Common myeloid progenitor, CD34-positive (primary cell): Measurements from ENCODE around the gene CUX1.

Experiments used
- CTCF ChIA-PET: fragments of 350-600 bp; sonication (Branson Sonifier 250); formaldehyde crosslinking; loops from one replicate; lab custom pipeline; 2021; ENCODE audit warnings: antibody characterized with exemption; lab: Charles Lee
- POLR2A ChIA-PET: fragments of 350-600 bp; sonication (Branson Sonifier 250); formaldehyde crosslinking; loops from one replicate; lab custom pipeline; 2021; ENCODE audit warnings: antibody characterized with exemption; lab: Charles Lee
- DNase-seq, 3 donors: peaks; one replicate each; pipeline versions ENCODE4 v3.0.0 to v3.0.0-alpha.2; 2013
- H3K27ac ChIP-seq, 2 experiments: 1 replicate in 1 of 2; 2 replicates in 1 of 2; pipeline ENCODE4 v1.7.0; 2013; ENCODE audit warnings: inconsistent platforms in 2 of 2, low read length in 2 of 2, mild to moderate bottlenecking in 2 of 2, low read depth in 1 of 2, moderate library complexity in 1 of 2; ENCODE audit not compliant: severe bottlenecking in 2 of 2, insufficient read depth in 1 of 2, poor library complexity in 1 of 2
- H3K27me3 ChIP-seq, 5 experiments: replicated peaks in 2 of 5; 1 replicate in 3 of 5; 2 replicates in 2 of 5; pipeline versions ENCODE4 v1.6.1 to v1.7.0; 2013; ENCODE audit warnings: low read length in 4 of 5, mild to moderate bottlenecking in 2 of 5, moderate library complexity in 2 of 5, inconsistent platforms in 1 of 5; ENCODE audit not compliant: insufficient read depth in 5 of 5, control insufficient read depth in 4 of 5
- H3K36me3 ChIP-seq, 4 experiments: 1 replicate in 2 of 4; 2 replicates in 2 of 4; pipeline versions ENCODE4 v1.6.1 to v1.7.0; 2013; ENCODE audit warnings: low read length in 3 of 4, control low read depth in 1 of 4, mild to moderate bottlenecking in 1 of 4; ENCODE audit not compliant: control insufficient read depth in 4 of 4, insufficient read depth in 4 of 4
- H3K4me1 ChIP-seq, 4 experiments: 1 replicate in 3 of 4; 2 replicates in 1 of 4; pipeline versions ENCODE4 v1.6.1 to v1.7.1; 2013; ENCODE audit warnings: low read length in 3 of 4, mild to moderate bottlenecking in 3 of 4, control low read depth in 1 of 4, inconsistent platforms in 1 of 4, moderate library complexity in 1 of 4; ENCODE audit not compliant: control insufficient read depth in 4 of 4, insufficient read depth in 4 of 4; ENCODE audit errors: control extremely low read depth in 1 of 4
- H3K4me3 ChIP-seq, 7 experiments: 1 replicate in 4 of 7; 2 replicates in 3 of 7; pipeline versions ENCODE4 v1.5.1 to v1.7.0; 2013; ENCODE audit warnings: mild to moderate bottlenecking in 7 of 7, low read length in 6 of 7, moderate library complexity in 6 of 7, inconsistent platforms in 2 of 7, low read depth in 2 of 7, control low read depth in 1 of 7; ENCODE audit not compliant: insufficient read depth in 4 of 7, control insufficient read depth in 1 of 7; ENCODE audit errors: extremely low read depth in 1 of 7
- H3K9me3 ChIP-seq, 5 experiments: 1 replicate in 4 of 5; 2 replicates in 1 of 5; pipeline versions ENCODE4 v1.6.1 to v1.7.1; 2013; ENCODE audit warnings: low read length in 4 of 5, mild to moderate bottlenecking in 2 of 5, inconsistent platforms in 1 of 5, low read depth in 1 of 5, moderate library complexity in 1 of 5; ENCODE audit not compliant: control insufficient read depth in 4 of 5, insufficient read depth in 2 of 5; ENCODE audit errors: control extremely low read depth in 1 of 5
- WGBS: methylation state at CpG from one replicate; pipeline ENCODE4 v1.1.5; 2013; ENCODE audit not compliant: insufficient coverage; 5-methylcytosine and 5-hydroxymethylcytosine counted together

Gene CUX1

GRCh38 chr7:101989101-101989500 is 171.7 kb downstream of the CUX1 start:
- CTCF ChIA-PET: no interaction called here
- POLR2A ChIA-PET: no interaction called here
- WGBS: 95% methylated on average over 20 of the region's 20 CpGs
- peaks cover 0 to 23% (median 13%) of the 10 kb centered on the region in 4 experiments for H3K4me1 ChIP-seq
- no peak for DNase-seq
- H3K9me3 ChIP-seq: no peaks in the 10 kb centered on the region
- H3K27ac ChIP-seq: no peak overlapping the region
- H3K36me3 ChIP-seq: peaks cover 0 to 9% (median 8%) of the 10 kb centered on the region in 4 experiments
- H3K27me3 ChIP-seq: no peaks in the 10 kb centered on the region
- H3K4me3 ChIP-seq: no peak overlapping the region

- H3K27ac ChIP-seq: peak overlapping the region in 1 of 2 experiments; percentile 59
- POLR2A ChIA-PET: interaction anchor here (0.5 to 0.7 kb wide), 2 partner anchors 20 to 249 kb away, joined by 3 read pairs; no protein-coding TSS in a partner anchor
- H3K4me1 ChIP-seq: peaks cover 0 to 36% (median 23%) of the 10 kb centered on the region in 4 experiments
- no peaks in the 10 kb centered on the region for H3K9me3 ChIP-seq
- H3K27me3 ChIP-seq: no peaks in the 10 kb centered on the region
- 67% methylated on average over 10 of the region's 17 CpGs for WGBS
- CTCF ChIA-PET: interaction anchor here (1.3 to 1.6 kb wide), 2 partner anchors 11 to 29 kb away, joined by 3 to 4 read pairs; no protein-coding TSS in a partner anchor
- H3K36me3 ChIP-seq: peaks cover 0 to 9% (median 8%) of the 10 kb centered on the region in 4 experiments
- H3K4me3 ChIP-seq: no peak overlapping the region
- peak in 2 of 3 donors; percentile 76 to 80 for DNase-seq
Observed at GRCh38 chr7:101990811-101991418, 173.5 kb downstream of the CUX1 start.

- Histone ChIP-seq H3K4me1 (peaks cover 0 to 43% (median 30%) of the 10 kb centered on the region in 4 experiments), H3K9me3 (no peaks in the 10 kb centered on the region), H3K27ac (no peak overlapping the region), H3K27me3 (no peaks in the 10 kb centered on the region), H3K36me3 (peaks cover 0 to 7% (median 7%) of the 10 kb centered on the region in 4 experiments), H3K4me3 (no peak overlapping the region)
- POLR2A ChIA-PET: interaction anchor here (0.7 kb wide), 1 partner anchor 19 kb away, joined by 3 read pairs; no protein-coding TSS in a partner anchor
- DNase-seq: no peak
- CTCF ChIA-PET: interaction anchor here (1.3 to 1.6 kb wide), 2 partner anchors 10 to 28 kb away, joined by 3 to 4 read pairs; no protein-coding TSS in a partner anchor
- WGBS: 100% methylated on average over 2 of the region's 3 CpGs
Observed at GRCh38 chr7:101991860-101992259, 174.4 kb downstream of the CUX1 start.

- 89% methylated on average over 5 of the region's 8 CpGs for WGBS
- ChIA-PET POLR2A (no interaction called here), CTCF (interaction anchor here (1.7 kb wide), 1 partner anchor 42 kb away, joined by 3 read pairs; no protein-coding TSS in a partner anchor)
- peaks cover 0 to 7% (median 2%) of the 10 kb centered on the region in 4 experiments for H3K36me3 ChIP-seq
- H3K4me1 ChIP-seq: peaks cover 0 to 54% (median 36%) of the 10 kb centered on the region in 4 experiments
- H3K27me3 ChIP-seq: no peaks in the 10 kb centered on the region
- H3K27ac ChIP-seq: no peak overlapping the region
- H3K4me3 ChIP-seq: no peak overlapping the region
- H3K9me3 ChIP-seq: no peaks in the 10 kb centered on the region
- no peak for DNase-seq
Observed at GRCh38 chr7:101993311-101993710, 175.9 kb downstream of the CUX1 start.

GRCh38 chr7:101995121-101995520 is 177.7 kb downstream of the CUX1 start:
- WGBS: 5% methylated on average over 4 of the region's 5 CpGs
- CTCF ChIA-PET: no interaction called here
- peak; percentile 39 to 81 (median 70) for DNase-seq

GRCh38 chr7:101996131-101996691 is 178.8 kb downstream of the CUX1 start:
- peaks cover 0 to 57% (median 39%) of the 10 kb centered on the region in 4 experiments for H3K4me1 ChIP-seq
- no peak overlapping the region for H3K27ac ChIP-seq
- H3K27me3 ChIP-seq: no peaks in the 10 kb centered on the region
- ChIA-PET CTCF (interaction anchor here (0.7 kb wide), 1 partner anchor 155 kb away, joined by 3 read pairs; no protein-coding TSS in a partner anchor), POLR2A (no interaction called here)
- peak in 2 of 3 donors; percentile 34 to 42 for DNase-seq
- no peak overlapping the region for H3K4me3 ChIP-seq
- no peaks in the 10 kb centered on the region for H3K9me3 ChIP-seq
- peaks cover 0 to 5% (median 0%) of the 10 kb centered on the region in 4 experiments for H3K36me3 ChIP-seq
- WGBS: 76% methylated on average over 9 of the region's 10 CpGs

More at GRCh38 chr7:101995121-101995520, 177.7 kb downstream of the CUX1 start:
- H3K4me1 ChIP-seq: peaks cover 0 to 63% (median 44%) of the 10 kb centered on the region in 4 experiments
- H3K27ac ChIP-seq: peak overlapping the region; percentile 22 to 41
- POLR2A ChIA-PET: interaction anchor here (0.6 to 0.9 kb wide), 2 partner anchors 9 to 251 kb away, joined by 3 to 4 read pairs; no protein-coding TSS in a partner anchor
- peak overlapping the region in 1 of 7 experiments; percentile 48 for H3K4me3 ChIP-seq
- H3K36me3 ChIP-seq: peaks cover 0 to 5% (median 0%) of the 10 kb centered on the region in 4 experiments
- H3K27me3 ChIP-seq: no peaks in the 10 kb centered on the region
- H3K9me3 ChIP-seq: no peaks in the 10 kb centered on the region
